SH-SY5Y (cell line): Measurements from ENCODE around the gene ZBTB17.

Experiments
- GATA2 ChIP-seq: IDR thresholded peaks from 2 replicates; pipeline ENCODE4 v1.6.1; 2011; ENCODE audit warnings: mild to moderate bottlenecking, low read depth, low read length
- GATA3 ChIP-seq: IDR thresholded peaks from 2 replicates; pipeline ENCODE4 v1.6.1; 2011; ENCODE audit warnings: low read depth, mild to moderate bottlenecking, low read length, moderate library complexity

DNA sequence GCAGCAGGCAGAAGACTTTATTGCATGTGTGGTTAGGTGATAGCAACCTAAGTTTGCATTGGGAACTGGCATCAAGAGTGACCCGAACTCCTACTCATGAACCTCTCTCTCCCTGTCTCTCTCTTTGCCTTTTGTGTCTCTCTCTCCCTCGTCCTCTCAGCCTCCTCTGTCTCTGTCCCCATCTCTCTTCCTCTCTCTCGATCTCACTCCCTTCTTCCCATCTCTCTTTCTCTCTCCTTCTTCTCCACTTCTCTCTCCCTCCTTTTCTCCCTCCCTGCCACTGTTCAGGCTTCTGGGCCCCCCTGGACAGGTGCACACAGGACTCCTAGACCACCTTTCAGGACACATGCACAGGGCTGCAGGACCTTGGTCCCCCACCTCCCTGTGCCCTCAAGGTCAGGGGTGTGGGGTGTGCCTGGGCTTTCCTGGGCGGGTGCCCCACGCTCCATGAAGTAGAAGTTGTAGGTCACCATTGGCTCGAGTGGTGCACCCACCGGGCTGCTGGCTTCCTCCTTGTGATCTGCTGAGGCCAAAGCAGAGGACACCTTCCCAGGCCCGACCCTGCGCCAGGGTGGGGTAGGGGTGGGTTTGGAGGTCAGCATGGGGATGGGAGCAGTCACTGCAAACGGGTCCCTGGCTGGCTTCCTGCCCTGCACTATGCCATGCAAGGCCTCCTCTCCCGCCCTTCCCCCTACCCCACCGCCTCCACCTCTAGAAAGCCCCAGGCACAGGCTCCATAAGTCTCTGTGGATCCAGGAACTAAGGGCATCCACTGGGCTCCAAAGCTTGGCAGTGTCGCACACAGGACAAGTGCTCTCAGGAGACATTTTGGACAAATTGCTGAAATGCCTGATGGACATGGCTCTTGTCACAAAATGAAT is 13.2 kb upstream of the ZBTB17 start:
- TF ChIP-seq GATA3 (no peak), GATA2 (no peak)
